Esophagus (tissue), 2 donors: ENCODE measurements around the gene KLHL20. TPM values are rescaled to one million over a fixed set of nuclear protein-coding genes. Genes with fewer than 3 reads are reported as not detected.
"Not testable (repeated sequence)": the region's sequence is repeated elsewhere in the genome, so short reads cannot be mapped to it uniquely, and the experiment has no call there.

ENCODE experiments used
- H3K27ac ChIP-seq, 2 donors: one replicate each; pipeline ENCODE4 v1.5.1; 2013; ENCODE audit warnings: low read depth in 2 of 2, mild to moderate bottlenecking in 2 of 2, inconsistent platforms in 1 of 2, low read length in 1 of 2, moderate library complexity in 1 of 2
- H3K27me3 ChIP-seq, 2 donors: one replicate each; pipeline ENCODE4 v1.6.1; 2013; ENCODE audit warnings: low read length in 2 of 2, control low read depth in 1 of 2, mild to moderate bottlenecking in 1 of 2; ENCODE audit not compliant: insufficient read depth in 2 of 2, control insufficient read depth in 1 of 2
- H3K36me3 ChIP-seq, 2 donors: one replicate each; pipeline ENCODE4 v1.6.1; 2013; ENCODE audit warnings: low read length in 1 of 2; ENCODE audit not compliant: control insufficient read depth in 2 of 2, insufficient read depth in 2 of 2
- H3K4me1 ChIP-seq, 2 donors: one replicate each; pipeline ENCODE4 v1.6.1; 2013; ENCODE audit warnings: low read length in 1 of 2; ENCODE audit not compliant: control insufficient read depth in 2 of 2, insufficient read depth in 2 of 2
- H3K4me3 ChIP-seq, 2 donors: one replicate each; pipeline ENCODE4 v1.5.1; 2013; ENCODE audit warnings: low read length in 2 of 2, mild to moderate bottlenecking in 2 of 2, low read depth in 1 of 2, moderate library complexity in 1 of 2
- H3K9me3 ChIP-seq, 2 donors: one replicate each; pipeline ENCODE4 v1.6.1; 2013; ENCODE audit warnings: mild to moderate bottlenecking in 2 of 2, low read depth in 1 of 2, low read length in 1 of 2, moderate library complexity in 1 of 2; ENCODE audit not compliant: control insufficient read depth in 2 of 2, insufficient read depth in 1 of 2
- WGBS, 2 donors: extraction: QIAGEN DNeasy Blood & Tissue Kit; methylation state at CpG; one replicate each; pipeline ENCODE4 v1.1.7; 2013; 5-methylcytosine and 5-hydroxymethylcytosine counted together
- polyA plus RNA-seq, 2 donors: library from polyadenylated mRNA; stranded (reverse); fragments of 200-250 nt; gene quantifications; one replicate each; pipeline ENCODE4 v1.2.3, GENCODE V29; 2013
- donor health status: healthy with polysubstance abuse.
- donor health status: Bipolar disorder and iron deficiency.

KLHL20 gene
- polyA plus RNA-seq, 2 donors, result 3.8 to 8.2 TPM

DNA sequence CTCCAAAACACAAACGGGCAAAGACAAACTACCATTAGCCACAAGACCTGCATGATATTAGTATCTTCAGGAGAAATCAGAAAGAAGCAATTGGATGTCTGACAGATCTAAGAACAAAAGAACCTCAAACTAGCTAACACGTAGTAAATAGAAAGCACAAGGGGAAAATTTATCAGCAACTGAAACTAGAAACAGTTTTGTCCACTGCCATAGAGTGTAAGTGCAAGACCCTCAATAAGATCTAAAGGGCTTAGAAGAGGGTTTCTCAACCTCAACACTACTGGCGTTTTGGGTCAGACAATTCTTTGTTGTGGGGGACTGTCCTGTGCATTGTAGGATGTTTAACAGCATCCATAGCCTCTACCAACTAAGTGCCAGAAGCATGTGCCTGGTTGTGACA is 54.0 kb downstream of the KLHL20 start:
- peaks cover 0 to 5% of the 10 kb centered on the region in 2 donors for H3K36me3 ChIP-seq
- no peak overlapping the region for H3K4me3 ChIP-seq
- no peak overlapping the region for H3K27ac ChIP-seq
- H3K4me1 ChIP-seq, result no peaks in the 10 kb centered on the region
- H3K9me3 ChIP-seq, result no peaks in the 10 kb centered on the region
- WGBS, 2 donors, result 86 to 90% methylated on average over 3 of the region's 3 CpGs
- no peaks in the 10 kb centered on the region for H3K27me3 ChIP-seq

DNA sequence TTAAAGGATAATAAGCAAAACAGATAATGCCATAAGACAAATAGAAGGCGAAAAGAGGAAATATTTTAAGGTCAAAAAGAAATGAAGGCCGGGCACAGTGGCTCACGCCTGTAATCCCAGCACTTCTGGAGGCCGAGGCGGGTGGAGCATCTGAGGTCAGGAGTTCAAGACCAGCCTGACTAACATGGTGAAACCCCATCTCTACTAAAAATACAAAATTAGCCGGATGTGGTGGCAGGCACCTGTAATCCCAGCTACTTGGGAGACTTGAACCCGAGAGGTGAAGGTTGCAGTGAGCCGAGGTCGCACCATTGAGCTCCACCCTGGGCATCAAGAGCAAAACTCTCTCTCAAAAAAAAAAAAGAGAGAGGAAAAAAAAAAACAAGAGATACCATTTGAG is 55.5 kb downstream of the KLHL20 start:
- not testable (repeated sequence) for H3K9me3 ChIP-seq, H3K4me1 ChIP-seq, H3K36me3 ChIP-seq, H3K4me3 ChIP-seq, H3K27me3 ChIP-seq, H3K27ac ChIP-seq
- 87% methylated on average over 9 of the region's 9 CpGs for WGBS, 2 donors

DNA sequence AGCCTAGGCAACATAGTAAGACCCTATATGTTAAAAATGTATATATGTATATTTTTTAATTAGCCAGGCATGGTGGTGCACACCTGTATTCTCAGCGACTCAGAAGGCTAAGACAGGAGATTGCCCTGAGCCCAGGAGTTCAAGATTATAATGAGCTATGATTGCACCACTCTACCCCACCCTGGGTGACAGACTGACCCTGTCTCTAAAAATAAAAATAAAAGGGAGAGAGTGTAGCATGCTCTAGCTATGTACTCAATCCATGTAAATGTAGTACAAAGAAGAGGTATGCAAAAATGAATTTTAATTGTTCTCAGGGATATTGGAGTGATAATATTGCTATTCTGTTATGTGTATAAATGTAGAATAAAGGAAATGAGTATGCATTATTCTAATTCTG is 56.8 kb downstream of the KLHL20 start:
- Histone ChIP-seq H3K4me1 (no peaks in the 10 kb centered on the region), H3K36me3 (peaks cover 2 to 7% of the 10 kb centered on the region in 2 donors), H3K9me3 (no peaks in the 10 kb centered on the region), H3K27me3 (no peaks in the 10 kb centered on the region), H3K4me3 (no peak overlapping the region), H3K27ac (no peak overlapping the region)
- 93 to 96% methylated on average over 1 of the region's 1 CpG for whole genome bisulfite sequencing, 2 donors

DNA sequence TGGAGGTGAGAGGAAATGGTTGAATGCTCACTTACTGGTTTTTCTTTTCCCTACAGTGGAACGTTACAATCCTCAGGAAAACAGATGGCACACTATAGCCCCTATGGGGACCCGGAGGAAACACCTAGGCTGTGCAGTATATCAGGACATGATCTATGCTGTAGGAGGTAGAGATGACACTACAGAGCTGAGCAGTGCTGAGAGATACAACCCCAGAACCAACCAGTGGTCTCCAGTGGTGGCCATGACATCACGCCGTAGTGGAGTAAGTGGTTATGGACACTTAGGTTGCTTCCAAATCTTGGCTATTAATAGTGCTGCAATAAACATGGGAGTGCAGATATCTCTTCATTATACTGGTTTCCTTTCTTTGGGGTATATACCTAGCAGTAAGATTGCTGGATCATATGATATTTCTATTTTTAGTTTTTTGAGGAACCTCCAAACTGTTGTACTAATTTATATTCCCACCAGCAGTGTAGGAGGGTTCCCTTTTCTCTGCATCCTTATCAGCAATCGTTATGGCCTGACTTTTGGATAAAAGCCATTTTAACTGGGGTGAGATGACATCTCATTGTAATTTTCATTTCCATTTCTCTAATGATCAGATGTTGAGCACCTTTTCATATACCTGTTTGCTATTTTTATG is 60.9 kb downstream of the KLHL20 start:
- Histone ChIP-seq H3K4me1 (no peaks in the 10 kb centered on the region), H3K9me3 (no peaks in the 10 kb centered on the region), H3K4me3 (no peak overlapping the region), H3K27me3 (no peaks in the 10 kb centered on the region), H3K27ac (no peak overlapping the region), H3K36me3 (peaks cover 5 to 7% of the 10 kb centered on the region in 2 donors)
- WGBS, 2 donors, result 91 to 97% methylated on average over 5 of the region's 5 CpGs

- H3K4me1 ChIP-seq, result no peaks in the 10 kb centered on the region
- H3K27ac ChIP-seq, result no peak overlapping the region
- no peaks in the 10 kb centered on the region for H3K27me3 ChIP-seq
- peaks cover 11 to 13% of the 10 kb centered on the region in 2 donors for H3K36me3 ChIP-seq
- no peaks in the 10 kb centered on the region for H3K9me3 ChIP-seq
- H3K4me3 ChIP-seq, result no peak overlapping the region
- WGBS, 2 donors, result 96 to 98% methylated on average over 4 of the region's 4 CpGs
These were observed 65.2 kb downstream of the KLHL20 start for GRCh38 chr1:173779936-173780335.

- Histone ChIP-seq H3K4me3 (no peak overlapping the region), H3K36me3 (peaks cover 5 to 6% of the 10 kb centered on the region in 2 donors), H3K27me3 (no peaks in the 10 kb centered on the region), H3K4me1 (no peaks in the 10 kb centered on the region), H3K27ac (no peak overlapping the region), H3K9me3 (no peaks in the 10 kb centered on the region)
- WGBS, 2 donors, result 95% methylated on average over 7 of the region's 7 CpGs
These were observed 70.2 kb downstream of the KLHL20 start for GRCh38 chr1:173784997-173785396.

DNA sequence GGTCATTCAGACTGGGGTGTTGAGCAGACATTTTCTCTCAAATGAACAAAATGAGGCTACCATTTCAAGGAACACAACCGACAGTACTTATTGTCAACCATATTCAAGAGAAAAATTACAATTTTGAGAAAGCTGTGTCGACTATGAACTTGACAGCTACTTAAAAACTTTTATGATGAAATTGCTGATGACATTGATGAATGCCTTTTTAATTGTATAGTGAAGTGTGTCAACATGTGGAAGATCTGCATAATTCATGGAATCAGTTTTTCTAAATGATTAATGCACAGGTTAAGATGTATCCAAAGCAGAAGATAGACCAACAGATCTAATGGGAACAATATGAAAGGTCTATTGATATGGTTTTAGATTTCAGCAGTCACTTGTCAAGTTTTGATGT is 75.1 kb downstream of the KLHL20 start:
- 95 to 97% methylated on average over 2 of the region's 2 CpGs for WGBS, 2 donors
- H3K27ac ChIP-seq, result no peak overlapping the region

DNA sequence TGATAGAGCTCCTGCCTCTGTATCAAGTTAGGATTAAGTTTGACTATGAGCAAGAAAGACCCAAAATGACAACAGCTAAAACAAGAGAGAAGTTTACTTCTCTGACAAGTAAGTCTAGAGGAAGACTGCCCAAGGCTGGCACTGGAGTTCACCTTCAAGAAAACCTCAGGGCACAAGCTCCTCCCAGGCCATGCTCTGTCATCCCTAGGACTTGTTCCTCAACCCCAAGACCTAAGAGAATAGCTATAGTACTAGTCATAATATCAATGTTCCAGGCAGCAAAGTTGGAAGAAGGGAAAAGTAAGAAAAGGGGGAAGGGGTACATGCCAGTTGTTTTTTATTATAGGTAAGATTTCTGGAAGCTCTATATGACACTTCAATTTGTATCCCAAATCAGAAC is 83.3 kb downstream of the KLHL20 start:
- H3K27me3 ChIP-seq, result no peaks in the 10 kb centered on the region
- no peak overlapping the region for H3K4me3 ChIP-seq
- no peaks in the 10 kb centered on the region for H3K9me3 ChIP-seq
- H3K4me1 ChIP-seq, result no peaks in the 10 kb centered on the region
- H3K27ac ChIP-seq, result no peak overlapping the region
- no peaks in the 10 kb centered on the region for H3K36me3 ChIP-seq

More for the DNA sequence above, 75.1 kb downstream of the KLHL20 start:
- Histone ChIP-seq H3K27me3 (no peaks in the 10 kb centered on the region), H3K4me1 (no peaks in the 10 kb centered on the region), H3K36me3 (no peaks in the 10 kb centered on the region), H3K4me3 (no peak overlapping the region), H3K9me3 (no peaks in the 10 kb centered on the region)

DNA sequence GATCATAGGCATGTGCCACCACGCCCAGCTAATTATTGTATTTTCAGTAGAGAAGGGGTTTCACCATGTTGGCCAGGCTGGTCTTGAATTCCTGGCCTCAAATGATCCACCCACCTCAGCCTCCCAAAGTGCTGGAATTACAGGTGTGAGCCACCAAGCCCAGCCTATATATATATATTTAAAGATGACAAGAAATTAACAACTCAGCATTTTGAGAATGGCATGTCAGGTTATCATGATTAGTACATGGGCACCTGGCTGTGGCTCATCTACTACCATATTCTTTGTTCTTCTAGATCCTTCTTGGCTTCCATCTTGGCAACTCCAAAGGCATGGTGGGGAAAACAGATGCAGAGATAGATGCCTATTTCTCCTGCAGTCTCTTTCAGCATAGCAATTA is 85.2 kb downstream of the KLHL20 start:
- H3K4me3 ChIP-seq, H3K36me3 ChIP-seq, H3K4me1 ChIP-seq, H3K27me3 ChIP-seq, H3K27ac ChIP-seq, H3K9me3 ChIP-seq: not testable (repeated sequence)
- 98 to 100% methylated on average over 1 of the region's 1 CpG for WGBS, 2 donors

- no peaks in the 10 kb centered on the region for H3K9me3 ChIP-seq
- no peak overlapping the region for H3K4me3 ChIP-seq
- 94 to 95% methylated on average over 2 of the region's 2 CpGs for WGBS, 2 donors
- no peaks in the 10 kb centered on the region for H3K36me3 ChIP-seq
- no peak overlapping the region for H3K27ac ChIP-seq
- no peaks in the 10 kb centered on the region for H3K4me1 ChIP-seq
- no peaks in the 10 kb centered on the region for H3K27me3 ChIP-seq
These were observed 88.2 kb downstream of the KLHL20 start for GRCh38 chr1:173802961-173803360.
